HepG2 (cell line): ENCODE data around the gene PLPPR3. TPM values are rescaled to one million over a fixed set of nuclear protein-coding genes. Genes with fewer than 3 reads are reported as not detected.

ENCODE experiments used
- CHD2 ChIP-seq: IDR thresholded peaks from 2 replicates; pipeline ENCODE4 v1.6.1; 2011; ENCODE audit warnings: low read depth, low read length, improper control_type of control experiment
- GATAD2A ChIP-seq: IDR thresholded peaks from 2 replicates; pipeline ENCODE4 v1.6.1; 2016
- GFI1 ChIP-seq: sonication (generic); formaldehyde crosslinking; IDR thresholded peaks from 2 replicates; pipeline ENCODE4 v1.5.0; 2020; ENCODE audit warnings: missing genetic modification reagents, mild to moderate bottlenecking, borderline replicate concordance
- HNRNPUL1 ChIP-seq: fragments of 200-400 bp; formaldehyde crosslinking; IDR thresholded peaks from 2 replicates; pipeline ENCODE4 v1.6.1; 2017; ENCODE audit warnings: low read depth, mild to moderate bottlenecking, low read length, moderate library complexity
- IRF9 ChIP-seq: sonication (generic); formaldehyde crosslinking; IDR thresholded peaks from 2 replicates; pipeline ENCODE4 v1.8.0; 2022; ENCODE audit warnings: missing genetic modification reagents, mild to moderate bottlenecking, borderline replicate concordance
- KAT2B ChIP-seq: fragments of 150-350 bp; IDR thresholded peaks from 2 replicates; pipeline ENCODE4 v1.6.1; 2014; ENCODE audit warnings: low read depth, low read length, borderline replicate concordance
- MXD1 ChIP-seq: sonication (generic); formaldehyde crosslinking; IDR thresholded peaks from 2 replicates; pipeline ENCODE4 v1.4.0; 2020; ENCODE audit warnings: mild to moderate bottlenecking, missing genetic modification reagents
- NBN ChIP-seq: fragments of 450-650 bp; conservative IDR thresholded peaks from 2 replicates; pipeline ENCODE4 v1.6.1; 2017
- NONO ChIP-seq, 2 experiments: fragments of 450-650 bp in 1 of 2; sonication (generic) in 1 of 2; formaldehyde crosslinking in 1 of 2; IDR thresholded peaks in 1 of 2; conservative IDR thresholded peaks in 1 of 2; 2 replicates each; pipeline versions ENCODE4 v1.6.1 to v1.8.0; 2017 to 2022; ENCODE audit warnings: mild to moderate bottlenecking in 1 of 2, missing genetic modification reagents in 1 of 2, moderate library complexity in 1 of 2
- NR2F2 ChIP-seq: IDR thresholded peaks from 2 replicates; pipeline ENCODE4 v1.6.1; 2012; ENCODE audit warnings: low read depth, inconsistent platforms, borderline replicate concordance
- POLR2A ChIP-seq, 2 experiments: IDR thresholded peaks; 2 replicates each; pipeline ENCODE4 v1.6.1; 2011; ENCODE audit warnings: low read depth in 2 of 2, low read length in 2 of 2, mild to moderate bottlenecking in 1 of 2, moderate library complexity in 1 of 2; ENCODE audit not compliant: insufficient read depth in 1 of 2
- TBX2 ChIP-seq: sonication (generic); formaldehyde crosslinking; IDR thresholded peaks from 2 replicates; pipeline ENCODE4 v1.5.0; 2020; ENCODE audit warnings: missing genetic modification reagents, mild to moderate bottlenecking, borderline replicate concordance
- ZFP62 ChIP-seq: sonication (generic); formaldehyde crosslinking; IDR thresholded peaks from 2 replicates; pipeline ENCODE4 v1.4.0; 2020; ENCODE audit warnings: missing genetic modification reagents
- ZNF12 ChIP-seq: sonication (generic); formaldehyde crosslinking; IDR thresholded peaks from 2 replicates; pipeline ENCODE4 v1.5.0; 2020; ENCODE audit warnings: missing genetic modification reagents
- ZNF446 ChIP-seq: sonication (generic); formaldehyde crosslinking; IDR thresholded peaks from 2 replicates; pipeline ENCODE4 v1.5.0; 2020; ENCODE audit warnings: mild to moderate bottlenecking, missing genetic modification reagents
- ZNF510 ChIP-seq: sonication (generic); formaldehyde crosslinking; IDR thresholded peaks from 2 replicates; pipeline ENCODE4 v1.4.0; 2020; ENCODE audit warnings: low read depth, mild to moderate bottlenecking, missing genetic modification reagents
- ZNF556 ChIP-seq: sonication (generic); formaldehyde crosslinking; IDR thresholded peaks from 2 replicates; pipeline ENCODE4 v1.4.0; 2020; ENCODE audit warnings: mild to moderate bottlenecking, missing genetic modification reagents, borderline replicate concordance
- ZNF672 ChIP-seq: sonication (generic); formaldehyde crosslinking; IDR thresholded peaks from 2 replicates; pipeline ENCODE4 v1.8.1; 2022; ENCODE audit warnings: missing genetic modification reagents
- ZNF770 ChIP-seq: sonication (generic); formaldehyde crosslinking; IDR thresholded peaks from 2 replicates; pipeline ENCODE4 v1.5.0; 2020; ENCODE audit warnings: mild to moderate bottlenecking, missing genetic modification reagents
- ZNF776 ChIP-seq: sonication (generic); formaldehyde crosslinking; IDR thresholded peaks from 2 replicates; pipeline ENCODE4 v1.4.0; 2020; ENCODE audit warnings: mild to moderate bottlenecking, missing genetic modification reagents
- ZSCAN12 ChIP-seq: sonication (generic); formaldehyde crosslinking; IDR thresholded peaks from 2 replicates; pipeline ENCODE4 v1.9.0; 2021; ENCODE audit warnings: mild to moderate bottlenecking, missing genetic modification reagents
- polyA plus RNA-seq, 8 experiments: library from polyadenylated mRNA; depleted of rRNA in 3 of 8; stranded (reverse) in 7 of 8; unstranded in 1 of 8; fragments of >200 nt; fragmentation: Illumina TruSeq in 4 of 8; extraction: Trizol in 4 of 8; gene quantifications; 2 replicates each; pipeline versions ENCODE4 v1.2.1 to v1.2.3, GENCODE V29; 2011 to 2016; ENCODE audit warnings: low read depth in 4 of 8, missing spikeins in 1 of 8, mixed read lengths in 1 of 8; ENCODE audit not compliant: insufficient read depth in 1 of 8
- total RNA-seq, 5 experiments: library from RNA; depleted of rRNA; stranded (reverse); fragments of >200 nt; fragmentation: Illumina TruSeq; extraction: Trizol; gene quantifications; 2 replicates each; pipeline ENCODE4 v1.2.3, GENCODE V29; 2016; ENCODE audit warnings: low read depth in 1 of 5
- TF ChIP-seq, protein P1 (sequence below): sonication (generic); formaldehyde crosslinking; IDR thresholded peaks from 2 replicates; pipeline ENCODE4 v1.4.0; 2020; ENCODE audit warnings: mild to moderate bottlenecking, missing genetic modification reagents
- TF ChIP-seq, protein P2 (sequence below): IDR thresholded peaks from 2 replicates; pipeline ENCODE4 v1.6.1; 2016; ENCODE audit warnings: mild to moderate bottlenecking

PLPPR3 gene
- total and polyA plus RNA-seq, 2 of the 13 experiments (the other 11 are each of a cell fraction or from before 2014, with no cell fraction given) = 0.07 to 0.16 TPM

DNA sequence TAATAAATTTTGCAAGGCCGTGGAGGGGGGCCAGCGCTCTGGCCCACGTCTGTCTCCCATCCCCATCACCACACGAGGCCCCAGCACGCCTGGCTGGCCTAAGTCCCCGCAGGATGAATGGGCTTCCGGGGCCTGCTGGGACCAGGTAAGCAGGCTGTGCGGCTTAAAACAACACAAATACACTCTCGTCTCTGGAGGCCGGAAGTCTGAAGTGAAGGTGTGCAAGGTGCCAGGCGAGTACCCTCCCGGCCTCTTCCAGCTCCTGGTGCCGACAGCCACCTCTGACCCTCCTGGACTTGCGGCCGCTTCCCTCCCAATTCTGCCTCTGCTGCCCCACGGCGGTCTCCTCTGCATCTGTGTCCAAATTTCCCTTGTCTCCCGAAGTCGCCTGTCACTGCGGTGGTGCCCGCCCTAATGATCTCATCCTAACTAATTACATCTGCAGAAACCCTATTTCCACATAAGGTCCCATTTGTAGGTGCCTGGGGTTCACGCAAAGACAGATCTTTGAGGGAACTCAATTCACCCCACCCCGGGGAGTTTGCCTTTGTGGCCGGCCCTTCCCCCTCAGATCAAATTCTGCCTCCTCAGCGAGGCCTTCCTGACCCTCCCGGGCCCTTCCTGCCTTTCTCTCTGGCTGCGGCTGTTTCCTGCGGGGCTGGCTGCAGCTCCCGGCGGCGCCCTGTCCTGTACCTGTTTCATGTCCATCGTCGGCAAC is 32.6 kb downstream of the PLPPR3 start (continued):
- TF ChIP-seq, protein P1, sequence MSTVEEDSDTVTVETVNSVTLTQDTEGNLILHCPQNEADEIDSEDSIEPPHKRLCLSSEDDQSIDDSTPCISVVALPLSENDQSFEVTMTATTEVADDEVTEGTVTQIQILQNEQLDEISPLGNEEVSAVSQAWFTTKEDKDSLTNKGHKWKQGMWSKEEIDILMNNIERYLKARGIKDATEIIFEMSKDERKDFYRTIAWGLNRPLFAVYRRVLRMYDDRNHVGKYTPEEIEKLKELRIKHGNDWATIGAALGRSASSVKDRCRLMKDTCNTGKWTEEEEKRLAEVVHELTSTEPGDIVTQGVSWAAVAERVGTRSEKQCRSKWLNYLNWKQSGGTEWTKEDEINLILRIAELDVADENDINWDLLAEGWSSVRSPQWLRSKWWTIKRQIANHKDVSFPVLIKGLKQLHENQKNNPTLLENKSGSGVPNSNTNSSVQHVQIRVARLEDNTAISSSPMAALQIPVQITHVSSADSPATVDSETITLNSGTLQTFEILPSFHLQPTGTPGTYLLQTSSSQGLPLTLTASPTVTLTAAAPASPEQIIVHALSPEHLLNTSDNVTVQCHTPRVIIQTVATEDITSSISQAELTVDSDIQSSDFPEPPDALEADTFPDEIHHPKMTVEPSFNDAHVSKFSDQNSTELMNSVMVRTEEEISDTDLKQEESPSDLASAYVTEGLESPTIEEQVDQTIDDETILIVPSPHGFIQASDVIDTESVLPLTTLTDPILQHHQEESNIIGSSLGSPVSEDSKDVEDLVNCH = no peak
- TF ChIP-seq NONO (IDR thresholded peaks at IDR 0.05) = no peak
- no peak; the same call in 1 of the 2 replicates for TF ChIP-seq NONO (CRISPR knock-in tag; conservative IDR thresholded peaks at IDR 0.05)
- peak; percentile 38; the same call in 1 of the 2 replicates for TF ChIP-seq GATAD2A (CRISPR knock-in tag)
- no peak for TF ChIP-seq ZNF446
- no peak for TF ChIP-seq ZFP62
- TF ChIP-seq ZNF556 (CRISPR knock-in tag) = no peak
- TF ChIP-seq, protein P2, sequence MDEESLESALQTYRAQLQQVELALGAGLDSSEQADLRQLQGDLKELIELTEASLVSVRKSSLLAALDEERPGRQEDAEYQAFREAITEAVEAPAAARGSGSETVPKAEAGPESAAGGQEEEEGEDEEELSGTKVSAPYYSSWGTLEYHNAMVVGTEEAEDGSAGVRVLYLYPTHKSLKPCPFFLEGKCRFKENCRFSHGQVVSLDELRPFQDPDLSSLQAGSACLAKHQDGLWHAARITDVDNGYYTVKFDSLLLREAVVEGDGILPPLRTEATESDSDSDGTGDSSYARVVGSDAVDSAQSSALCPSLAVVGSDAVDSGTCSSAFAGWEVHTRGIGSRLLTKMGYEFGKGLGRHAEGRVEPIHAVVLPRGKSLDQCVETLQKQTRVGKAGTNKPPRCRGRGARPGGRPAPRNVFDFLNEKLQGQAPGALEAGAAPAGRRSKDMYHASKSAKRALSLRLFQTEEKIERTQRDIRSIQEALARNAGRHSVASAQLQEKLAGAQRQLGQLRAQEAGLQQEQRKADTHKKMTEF (CRISPR knock-in tag) = no peak; the same call in 1 of the 2 replicates
- TF ChIP-seq POLR2A (IDR thresholded peaks at IDR 0.05; ENCODE audit: insufficient read depth in 1 of 2, low read depth in 2 of 2, low read length in 2 of 2) = peak; percentile 27 to 68; a peak in 1 of 4 replicates
- no peak for TF ChIP-seq NR2F2
- 0 out of 2 replicates have a peak, but pooled peaks have one; percentile 39 for TF ChIP-seq GFI1 (CRISPR knock-in tag)
- TF ChIP-seq CHD2 = no peak
- TF ChIP-seq IRF9 = peak; percentile 33; the same call in 1 of the 2 replicates
- TF ChIP-seq NBN = no peak
- TF ChIP-seq ZSCAN12 = no peak
- no peak for TF ChIP-seq KAT2B
- peak; percentile 23; the same call in 1 of the 2 replicates for TF ChIP-seq ZNF510 (CRISPR knock-in tag)
- no peak for TF ChIP-seq ZNF770 (CRISPR knock-in tag)
- no peak for TF ChIP-seq MXD1 (CRISPR knock-in tag)
- no peak for TF ChIP-seq HNRNPUL1
- no peak for TF ChIP-seq ZNF776 (CRISPR knock-in tag)
- TF ChIP-seq TBX2 (CRISPR knock-in tag) = peak; percentile 15; the same call in 1 of the 2 replicates
- TF ChIP-seq ZNF672 (CRISPR knock-in tag) = no peak
- 0 out of 2 replicates have a peak, but pooled peaks have one; percentile 12 for TF ChIP-seq ZNF12
